ENCODE data around the gene NR6A1. TPM values are rescaled to one million over a fixed set of nuclear protein-coding genes. Genes with fewer than 3 reads are reported as not detected.

The NR6A1 gene
- total RNA-seq, 1 experiment from 2014 or later = 99.3 TPM

- no peak overlapping the region for H3K18ac ChIP-seq (ENCODE audit: insufficient read length, low read depth, low read length)
- H4K8ac ChIP-seq (replicated peaks; ENCODE audit: insufficient read length, low read depth, low read length) = no peak overlapping the region
- H2BK12ac ChIP-seq (ENCODE audit: insufficient read length, low read depth, low read length) = no peak overlapping the region
- Mint-ChIP-seq H3K36me3 (ENCODE audit: insufficient read depth in 1 of 3, low read depth in 3 of 3) (peaks cover 0 to 8% (median 3%) of the 10 kb centered on the region in 3 experiments; a peak in 3 of 7 replicates), H3K4me1 (peaks cover 4% of the 10 kb centered on the region in 2 experiments; a peak in 2 of 4 replicates), H3K27me3 (ENCODE audit: low read depth) (no peaks in the 10 kb centered on the region), H3K4me3 (no peak overlapping the region), H3K27ac (no peak overlapping the region), H3K9me3 (no peaks in the 10 kb centered on the region)
- no peaks in the 10 kb centered on the region for H4K20me1 ChIP-seq (ENCODE audit: control insufficient read depth, insufficient read depth, insufficient read length)
- H2BK15ac ChIP-seq (ENCODE audit: low read depth, low read length) = no peak overlapping the region
- no peak overlapping the region for H2BK20ac ChIP-seq (ENCODE audit: low read depth, low read length, poor library complexity, severe bottlenecking)
- DNase-seq = no peak
- H2AK5ac ChIP-seq (ENCODE audit: insufficient read length, low read length) = no peak overlapping the region
- H2BK120ac ChIP-seq (ENCODE audit: low read depth, low read length, poor library complexity, severe bottlenecking) = no peak overlapping the region
- H3T11ph ChIP-seq (ENCODE audit: low read length) = no peak overlapping the region
- H2AFZ ChIP-seq (ENCODE audit: low read length) = no peak overlapping the region
- H3K9me3 ChIP-seq (ENCODE audit: control insufficient read depth, low read depth, low read length) = no peaks in the 10 kb centered on the region
- H3K23ac ChIP-seq (ENCODE audit: insufficient read length, low read depth, low read length) = no peak overlapping the region
- H4K91ac ChIP-seq (ENCODE audit: insufficient read length, low read depth, low read length) = no peak overlapping the region
- H3K56ac ChIP-seq (ENCODE audit: insufficient read length, low read depth, low read length) = no peak overlapping the region
- H3K14ac ChIP-seq (ENCODE audit: insufficient read depth, low read length) = no peak overlapping the region
- H3K27ac ChIP-seq (ENCODE audit: insufficient read length, low read depth, low read length) = no peak overlapping the region
- peaks cover 4% of the 10 kb centered on the region; the same call in 1 of the 2 replicates for H3K79me2 ChIP-seq (ENCODE audit: insufficient read depth, low read length)
- H3K27me3 ChIP-seq (ENCODE audit: insufficient read depth, low read length) = no peaks in the 10 kb centered on the region
- TF ChIP-seq CTCF (conservative IDR thresholded peaks at IDR 0.05) = no peak
- no peaks in the 10 kb centered on the region for H3K79me1 ChIP-seq (ENCODE audit: insufficient read depth, low read depth, low read length, poor library complexity, severe bottlenecking)
- H3K4ac ChIP-seq (ENCODE audit: low read depth, low read length) = no peak overlapping the region
- H4K5ac ChIP-seq (ENCODE audit: insufficient read length, low read depth, low read length) = no peak overlapping the region
- H3K23me2 ChIP-seq (ENCODE audit: insufficient read length, low read depth, low read length, poor library complexity, severe bottlenecking) = no peaks in the 10 kb centered on the region
- WGBS (ENCODE audit: extremely low coverage, insufficient read length, low lambda C conversion rate) = no CpG with 5 or more reads among the region's 1 CpG
- no peak overlapping the region for H3K4me2 ChIP-seq (ENCODE audit: insufficient read depth, insufficient read length, low read length)
- H3K4me1 ChIP-seq (ENCODE audit: insufficient read depth, low read length) = no peaks in the 10 kb centered on the region; the same call in 1 of the 2 replicates
- H3K9ac ChIP-seq (ENCODE audit: extremely low read depth, insufficient read length, low read length) = no peak overlapping the region
- no peak overlapping the region for H2BK5ac ChIP-seq (ENCODE audit: insufficient read length, low read length)
Measured at GRCh38 chr9:124680049-124680448, 91.1 kb downstream of the NR6A1 start.

Data from H9 (cell line).